BJ (cell line): Measurements from ENCODE around the gene RAB20. TPM values are rescaled to one million over a fixed set of nuclear protein-coding genes. Genes with fewer than 3 reads are reported as not detected.

ENCODE experiments used
- CTCF ChIA-PET: fragments of 350-600 bp; formaldehyde crosslinking; extraction: SDS; loops from one replicate; lab custom pipeline; 2021; ENCODE audit warnings: antibody characterized with exemption, inconsistent platforms; lab: Yijun Ruan, JAX
- POLR2A ChIA-PET: fragments of 300-600 bp; sonication (Branson Sonifier 250); formaldehyde crosslinking; extraction: SDS; loops from one replicate; lab custom pipeline; 2021; ENCODE audit warnings: antibody characterized with exemption; lab: Charles Lee
- DNase-seq: peaks from one replicate; pipeline ENCODE4 v3.0.0-alpha.2; 2011; ENCODE audit warnings: low read depth
- H3K27me3 ChIP-seq: 2 replicates; pipeline ENCODE4 v1.6.0; 2011; ENCODE audit warnings: low read length; ENCODE audit not compliant: control insufficient read depth, insufficient read depth
- H3K36me3 ChIP-seq: 2 replicates; pipeline ENCODE4 v1.5.1; 2011; ENCODE audit warnings: low read length; ENCODE audit not compliant: control insufficient read depth, insufficient read depth
- H3K4me3 ChIP-seq: 2 replicates; pipeline ENCODE4 v1.5.1; 2011; ENCODE audit warnings: low read depth, mild to moderate bottlenecking, control low read depth, low read length
- polyA plus RNA-seq: library from polyadenylated mRNA; depleted of rRNA; stranded (reverse); fragments of >200 nt; gene quantifications from 2 replicates; pipeline ENCODE4 v1.2.3, GENCODE V29; 2011
- TF ChIP-seq, protein P1 (sequence below): IDR thresholded peaks from 2 replicates; pipeline ENCODE4 v1.5.1; 2011; ENCODE audit warnings: low read depth, mild to moderate bottlenecking, control low read depth, inconsistent platforms, low read length, moderate library complexity; ENCODE audit not compliant: insufficient read depth

The RAB20 gene
- polyA plus RNA-seq, 1 experiment: 4.9 TPM

DNA sequence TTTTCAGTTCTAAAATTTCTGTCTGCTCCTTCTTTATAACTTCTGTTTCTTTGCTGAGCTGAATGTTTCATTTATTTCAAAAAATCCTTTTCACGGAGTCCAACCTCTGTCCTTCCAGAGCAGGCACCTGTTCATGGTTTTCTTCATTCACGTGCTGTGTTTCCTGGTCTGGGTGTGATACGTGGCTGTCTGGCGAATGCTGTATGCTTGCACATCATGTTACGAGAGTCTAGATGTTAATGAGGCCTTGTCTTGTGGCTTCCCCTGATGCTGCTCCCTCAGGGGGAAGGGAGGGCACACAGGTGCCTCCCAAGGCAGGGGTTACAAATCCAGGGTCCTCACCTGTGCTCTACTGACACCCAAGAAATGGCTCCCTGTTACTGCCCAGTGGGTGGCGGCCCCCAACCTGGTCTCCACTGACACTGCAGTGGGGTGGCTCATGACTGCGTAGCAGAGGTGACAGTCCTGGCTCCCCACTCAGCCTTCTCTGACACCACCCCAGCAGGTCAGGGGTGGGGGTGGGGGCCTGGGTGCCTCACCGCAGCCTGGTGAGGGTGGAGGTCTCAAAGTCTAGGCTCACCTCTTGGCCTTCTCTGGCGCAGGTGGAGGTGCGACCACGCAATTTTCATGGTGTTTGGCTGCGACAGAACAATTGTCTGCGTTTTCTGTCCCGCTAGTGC lies 20.1 kb upstream of the RAB20 start:
- H3K36me3 ChIP-seq: no peaks in the 10 kb centered on the region
- TF ChIP-seq, protein P1, sequence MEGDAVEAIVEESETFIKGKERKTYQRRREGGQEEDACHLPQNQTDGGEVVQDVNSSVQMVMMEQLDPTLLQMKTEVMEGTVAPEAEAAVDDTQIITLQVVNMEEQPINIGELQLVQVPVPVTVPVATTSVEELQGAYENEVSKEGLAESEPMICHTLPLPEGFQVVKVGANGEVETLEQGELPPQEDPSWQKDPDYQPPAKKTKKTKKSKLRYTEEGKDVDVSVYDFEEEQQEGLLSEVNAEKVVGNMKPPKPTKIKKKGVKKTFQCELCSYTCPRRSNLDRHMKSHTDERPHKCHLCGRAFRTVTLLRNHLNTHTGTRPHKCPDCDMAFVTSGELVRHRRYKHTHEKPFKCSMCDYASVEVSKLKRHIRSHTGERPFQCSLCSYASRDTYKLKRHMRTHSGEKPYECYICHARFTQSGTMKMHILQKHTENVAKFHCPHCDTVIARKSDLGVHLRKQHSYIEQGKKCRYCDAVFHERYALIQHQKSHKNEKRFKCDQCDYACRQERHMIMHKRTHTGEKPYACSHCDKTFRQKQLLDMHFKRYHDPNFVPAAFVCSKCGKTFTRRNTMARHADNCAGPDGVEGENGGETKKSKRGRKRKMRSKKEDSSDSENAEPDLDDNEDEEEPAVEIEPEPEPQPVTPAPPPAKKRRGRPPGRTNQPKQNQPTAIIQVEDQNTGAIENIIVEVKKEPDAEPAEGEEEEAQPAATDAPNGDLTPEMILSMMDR: no peak
- peaks cover 3% of the 10 kb centered on the region; the same call in 1 of the 2 replicates for H3K27me3 ChIP-seq
- ChIA-PET POLR2A (interaction anchor here (0.6 kb wide), 1 partner anchor 164 kb away, joined by 7 read pairs; no protein-coding TSS in a partner anchor), CTCF (interaction anchor here (3.0 kb wide), 1 partner anchor 12 kb away, joined by 11 read pairs; no protein-coding TSS in a partner anchor)
- DNase-seq: no peak
- H3K4me3 ChIP-seq: no peak overlapping the region

DNA sequence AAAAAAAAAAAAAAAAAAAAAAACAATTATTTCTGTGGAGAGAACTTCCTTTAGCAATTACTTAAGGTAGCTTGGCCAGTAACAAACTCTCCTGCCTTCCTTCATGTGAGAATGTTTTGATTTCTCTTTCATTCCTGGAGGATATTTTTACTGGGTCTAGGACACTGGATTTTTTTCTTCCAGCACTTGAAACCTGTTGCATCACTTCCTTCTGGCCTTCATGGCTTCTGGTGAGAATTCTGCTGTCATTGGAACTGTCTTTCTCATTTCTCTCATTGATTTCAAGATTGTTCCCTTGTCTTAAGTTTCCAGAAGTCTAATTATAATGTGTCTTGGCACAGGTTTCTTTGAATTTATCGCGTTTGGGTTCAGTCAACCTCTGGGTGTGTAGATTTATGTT lies 19.3 kb upstream of the RAB20 start:
- no peak for DNase-seq
- peaks cover 3% of the 10 kb centered on the region; the same call in 1 of the 2 replicates for H3K27me3 ChIP-seq
- TF ChIP-seq, protein P1: no peak
- H3K36me3 ChIP-seq: no peaks in the 10 kb centered on the region
- ChIA-PET CTCF (no interaction called here), POLR2A (no interaction called here)
- no peak overlapping the region for H3K4me3 ChIP-seq

DNA sequence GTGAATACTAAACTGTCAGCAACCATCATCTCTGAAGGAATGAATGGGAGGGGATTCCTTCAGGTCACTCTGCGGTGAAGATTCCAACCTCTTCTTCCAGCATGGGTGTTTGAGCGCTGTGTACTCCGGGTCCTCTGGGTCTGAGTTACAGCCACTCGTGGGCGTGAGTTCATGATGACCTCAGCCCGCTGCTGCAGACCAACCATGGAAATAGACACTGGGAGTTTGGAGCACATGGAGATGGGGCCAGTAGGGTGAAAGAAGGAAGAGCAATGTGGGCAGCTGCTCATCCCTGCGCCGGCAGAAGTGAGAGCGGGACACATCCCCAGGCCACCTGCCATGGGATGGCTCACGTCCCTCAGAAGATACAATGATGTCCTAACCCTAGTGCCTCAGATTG lies 16.8 kb upstream of the RAB20 start:
- ChIA-PET POLR2A (no interaction called here), CTCF (interaction anchor here (1.4 kb wide), 1 partner anchor 15 kb away, joined by 4 read pairs; no protein-coding TSS in a partner anchor)
- DNase-seq: no peak
- H3K27me3 ChIP-seq: peaks cover 8% of the 10 kb centered on the region
- H3K36me3 ChIP-seq: no peaks in the 10 kb centered on the region
- TF ChIP-seq, protein P1: no peak
- no peak overlapping the region for H3K4me3 ChIP-seq

DNA sequence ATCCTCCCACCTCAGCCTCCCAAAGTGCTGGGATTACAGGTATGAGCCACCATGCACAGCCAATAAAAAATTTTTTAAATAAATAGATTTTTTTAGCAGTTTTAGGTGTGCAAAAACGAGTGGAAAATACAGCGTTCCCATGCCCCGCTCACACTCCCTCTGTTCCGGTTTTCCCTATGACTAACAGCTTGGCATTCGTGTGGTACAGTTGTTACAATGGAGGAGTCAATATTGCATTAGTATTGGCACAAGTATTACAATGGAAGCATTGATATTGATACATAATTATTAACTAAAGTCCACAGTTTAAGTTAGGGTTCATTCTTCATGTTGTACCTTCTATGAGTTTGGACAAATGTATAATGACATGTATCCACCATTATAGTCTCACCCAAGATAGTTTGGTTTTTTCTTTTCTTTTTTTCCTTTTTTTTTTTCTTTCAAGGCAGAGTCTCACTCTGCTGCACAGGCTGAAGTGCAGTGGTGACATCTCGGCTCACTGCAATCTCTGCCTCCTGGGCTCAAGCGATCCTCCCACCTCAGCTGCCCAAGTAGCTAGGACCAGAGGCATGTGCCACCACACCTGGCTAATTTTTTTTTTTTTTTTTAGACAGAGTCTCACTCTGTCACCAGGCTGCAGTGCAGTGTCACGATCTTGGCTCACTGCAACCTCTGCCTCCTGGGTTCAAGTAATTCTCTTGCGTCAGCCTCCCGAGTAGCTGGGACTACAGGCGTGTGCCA lies 15.4 kb upstream of the RAB20 start:
- H3K36me3 ChIP-seq: no peaks in the 10 kb centered on the region
- TF ChIP-seq, protein P1: no peak
- POLR2A ChIA-PET: no interaction called here
- no peak for DNase-seq
- peaks cover 15% of the 10 kb centered on the region for H3K27me3 ChIP-seq
- CTCF ChIA-PET: interaction anchor here (1.4 kb wide), 1 partner anchor 17 kb away, joined by 4 read pairs; no protein-coding TSS in a partner anchor
- H3K4me3 ChIP-seq: no peak overlapping the region

DNA sequence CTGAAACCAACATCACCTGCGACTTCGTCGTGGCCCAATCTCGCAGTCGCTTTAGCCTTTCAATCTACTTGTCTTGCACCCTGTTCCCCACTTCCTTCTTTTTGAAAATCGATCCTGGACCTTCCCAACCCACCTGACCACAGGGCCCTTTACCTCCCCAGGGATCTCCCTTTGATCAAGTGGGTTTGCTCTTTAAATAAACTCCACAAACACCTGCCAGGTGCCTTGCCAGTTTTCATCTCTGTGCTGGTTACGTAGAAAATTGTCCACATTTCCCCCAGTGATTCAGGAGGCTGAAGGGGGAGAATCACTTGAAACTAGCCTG lies 14.5 kb upstream of the RAB20 start:
- TF ChIP-seq, protein P1: no peak
- Histone ChIP-seq H3K4me3 (no peak overlapping the region), H3K27me3 (peaks cover 19% of the 10 kb centered on the region), H3K36me3 (no peaks in the 10 kb centered on the region)
- CTCF ChIA-PET: no interaction called here
- POLR2A ChIA-PET: no interaction called here
- no peak for DNase-seq
